ENCODE results near the gene CMC1. TPM values are rescaled to one million over a fixed set of nuclear protein-coding genes. Genes with fewer than 3 reads are reported as not detected.

The CMC1 gene
- total and polyA plus RNA-seq, 9 of the 15 experiments (the other 6 are each of a cell fraction or from before 2014, with no cell fraction given) = 15.9 to 74.6 (median 48.9) TPM

GRCh38 chr3:28207000-28207733 is 34.3 kb upstream of the CMC1 start:
- ATAC-seq (0 out of 3 replicates have a peak, but pooled peaks have one; percentile 31), DNase-seq (ENCODE audit: extremely low read depth in 1 of 4, low spot score in 3 of 4) (no peak), FAIRE-seq (no peak)
- H3K4me2 ChIP-seq (ENCODE audit: insufficient read depth, low read length) = no peak overlapping the region
- no peaks in the 10 kb centered on the region for H3K4me1 ChIP-seq (replicated peaks in 1 of 2; ENCODE audit: control insufficient read depth in 2 of 2, insufficient read depth in 2 of 2, low read length in 2 of 2)
- no peak overlapping the region for H3K4me3 ChIP-seq
- BruUV-seq (replicated peaks) = no TSS peak
- H3K79me2 ChIP-seq (ENCODE audit: control insufficient read depth, insufficient read depth, low read length) = no peaks in the 10 kb centered on the region
- H3K9me3 ChIP-seq (replicated peaks; ENCODE audit: control insufficient read depth, insufficient read depth, low read depth, low read length) = no peaks in the 10 kb centered on the region
- H3K9me1 ChIP-seq (ENCODE audit: control insufficient read depth, insufficient read depth, low read length) = no peaks in the 10 kb centered on the region
- in situ Hi-C loops (cut with MboI) = no loop called here
- no peak overlapping the region for H2AFZ ChIP-seq (ENCODE audit: low read depth, low read length)
- H4K20me1 ChIP-seq (replicated peaks; ENCODE audit: control insufficient read depth, insufficient read depth, low read length) = no peaks in the 10 kb centered on the region
- 2% methylated on average over 7 of the region's 7 CpGs for WGBS (ENCODE audit: insufficient coverage, low coverage, missing lambda C conversion rate)
- no peaks in the 10 kb centered on the region for H3K27me3 ChIP-seq (ENCODE audit: control insufficient read depth in 2 of 2, insufficient read depth in 2 of 2, low read length in 2 of 2)
- POLR2A ChIA-PET = no interaction called here
- no peaks in the 10 kb centered on the region for H3K36me3 ChIP-seq (ENCODE audit: control insufficient read depth, insufficient read depth, low read length)
- CTCF ChIA-PET (ENCODE audit: low intra/inter-chr PET ratio) = no interaction called here
- intact Hi-C loops (cut with micrococcal nuclease) = no loop called here
- H3K9ac ChIP-seq (ENCODE audit: insufficient read depth in 1 of 2, low read depth in 2 of 2, low read length in 2 of 2) = no peak overlapping the region
- no peak overlapping the region for H3K27ac ChIP-seq (ENCODE audit: extremely low read depth, low read depth, low read length)
- no peak for TF ChIP-seq TRIM24 (IDR thresholded peaks at IDR 0.05)
- TF ChIP-seq KDM1A (IDR thresholded peaks at IDR 0.05) = peak; percentile 34 to 50; a peak in 1 of 4 replicates

DNA sequence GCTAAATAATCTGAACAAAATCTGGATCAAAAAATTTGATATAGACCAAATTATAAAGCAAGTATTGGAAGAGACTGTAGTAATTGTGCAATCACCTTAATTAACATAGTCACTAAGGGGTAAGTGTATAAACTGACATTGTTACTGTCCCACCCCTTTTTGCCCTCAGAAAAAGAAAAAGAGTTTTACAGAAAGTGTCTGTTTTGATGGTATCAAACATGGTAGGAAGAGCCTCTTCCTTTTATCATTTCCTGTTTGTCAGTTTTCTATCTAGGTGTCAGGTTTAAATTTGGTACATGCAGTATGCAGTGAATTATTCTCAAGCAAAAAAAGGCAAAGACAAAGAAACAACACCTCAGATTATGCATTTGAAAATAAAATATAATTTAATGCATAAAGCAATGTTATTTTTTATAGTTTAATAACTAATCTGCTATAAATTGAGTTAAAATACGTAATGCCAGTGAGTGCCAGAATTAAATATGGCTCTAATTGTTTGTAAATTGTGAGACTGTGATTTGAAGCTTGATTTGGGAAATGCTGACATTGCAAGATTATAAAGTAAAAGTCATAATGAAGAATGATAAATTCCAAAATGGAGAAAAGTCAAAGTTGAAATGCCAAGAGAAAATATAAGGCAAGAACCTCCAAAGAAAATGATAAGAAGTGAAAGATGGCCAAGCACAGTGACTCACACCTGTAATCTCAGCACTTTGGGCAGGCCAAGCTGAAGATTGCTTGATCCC is 30.3 kb upstream of the CMC1 start:
- Histone ChIP-seq H4K20me1 (replicated peaks; ENCODE audit: control insufficient read depth, insufficient read depth, low read length) (no peaks in the 10 kb centered on the region), H3K9me3 (replicated peaks; ENCODE audit: control insufficient read depth, insufficient read depth, low read depth, low read length) (no peaks in the 10 kb centered on the region), H2AFZ (ENCODE audit: low read depth, low read length) (no peak overlapping the region), H3K9ac (ENCODE audit: insufficient read depth in 1 of 2, low read depth in 2 of 2, low read length in 2 of 2) (no peak overlapping the region), H3K4me1 (replicated peaks in 1 of 2; ENCODE audit: control insufficient read depth in 2 of 2, insufficient read depth in 2 of 2, low read length in 2 of 2) (no peaks in the 10 kb centered on the region), H3K27ac (ENCODE audit: extremely low read depth, low read depth, low read length) (no peak overlapping the region), H3K36me3 (ENCODE audit: control insufficient read depth, insufficient read depth, low read length) (no peaks in the 10 kb centered on the region), H3K27me3 (ENCODE audit: control insufficient read depth in 2 of 2, insufficient read depth in 2 of 2, low read length in 2 of 2) (no peaks in the 10 kb centered on the region), H3K9me1 (ENCODE audit: control insufficient read depth, insufficient read depth, low read length) (no peaks in the 10 kb centered on the region), H3K79me2 (ENCODE audit: control insufficient read depth, insufficient read depth, low read length) (no peaks in the 10 kb centered on the region), H3K4me3 (no peak overlapping the region), H3K4me2 (ENCODE audit: insufficient read depth, low read length) (no peak overlapping the region)
- no peak for DNase-seq (ENCODE audit: extremely low read depth in 1 of 4, low spot score in 3 of 4)
- POLR2A ChIA-PET = no interaction called here
- WGBS (ENCODE audit: insufficient coverage, low coverage, missing lambda C conversion rate) = 5% methylated on average over 1 of the region's 1 CpG
- no peak for ATAC-seq
- intact Hi-C loops (cut with micrococcal nuclease) = no loop called here
- CTCF ChIA-PET (ENCODE audit: low intra/inter-chr PET ratio) = no interaction called here
- in situ Hi-C loops (cut with MboI) = no loop called here
- no TSS peak for BruUV-seq (replicated peaks)
- FAIRE-seq = no peak
- TF ChIP-seq CEBPG (CRISPR knock-in tag; IDR thresholded peaks at IDR 0.05) = no peak
- TF ChIP-seq CEBPG (tag; conservative IDR thresholded peaks at IDR 0.05 in 1 of 2, IDR thresholded peaks at IDR 0.05 in 1 of 2) = 0 out of 4 replicates have a peak, but pooled peaks of 1 of the 2 experiments have one; percentile 14
- TF ChIP-seq ZFP91 (CRISPR knock-in tag; IDR thresholded peaks at IDR 0.05) = no peak
- no peak for TF ChIP-seq ZFP30 (CRISPR knock-in tag; IDR thresholded peaks at IDR 0.05; ENCODE audit: borderline replicate concordance)
- TF ChIP-seq NUFIP1 (IDR thresholded peaks at IDR 0.05; ENCODE audit: partially characterized antibody) = no peak
- TF ChIP-seq MAFK (IDR thresholded peaks at IDR 0.05; ENCODE audit: low read length) = peak; percentile 95
- TF ChIP-seq KDM1A (IDR thresholded peaks at IDR 0.05) = no peak
- TF ChIP-seq FUS (optimal IDR thresholded peaks at IDR 0.05; ENCODE audit: low read depth, low read length) = no peak
- no peak for TF ChIP-seq ZNF253 (CRISPR knock-in tag; conservative IDR thresholded peaks at IDR 0.05)
- TF ChIP-seq MAFF (IDR thresholded peaks at IDR 0.05; ENCODE audit: low read length) = peak; percentile 94
- TF ChIP-seq USF1 (CRISPR knock-in tag; IDR thresholded peaks at IDR 0.05) = no peak
- TF ChIP-seq MAFG (tag; conservative IDR thresholded peaks at IDR 0.05) = peak; percentile 83
- TF ChIP-seq ZNF316 (IDR thresholded peaks at IDR 0.05) = peak; percentile 93
